GM19023 (cell line): ENCODE data around the gene LIPA.
A peak's percentile ranks its signal among the peaks of the same experiment; 100 is the strongest.

Experiments
- ATAC-seq: cut with Tn5 transposase; IDR thresholded peaks from one replicate; pipeline ENCODE4 v1.9.1; 2021; ENCODE audit warnings: mild to moderate bottlenecking, moderate library complexity; ENCODE audit not compliant: unreplicated experiment

LIPA gene

DNA sequence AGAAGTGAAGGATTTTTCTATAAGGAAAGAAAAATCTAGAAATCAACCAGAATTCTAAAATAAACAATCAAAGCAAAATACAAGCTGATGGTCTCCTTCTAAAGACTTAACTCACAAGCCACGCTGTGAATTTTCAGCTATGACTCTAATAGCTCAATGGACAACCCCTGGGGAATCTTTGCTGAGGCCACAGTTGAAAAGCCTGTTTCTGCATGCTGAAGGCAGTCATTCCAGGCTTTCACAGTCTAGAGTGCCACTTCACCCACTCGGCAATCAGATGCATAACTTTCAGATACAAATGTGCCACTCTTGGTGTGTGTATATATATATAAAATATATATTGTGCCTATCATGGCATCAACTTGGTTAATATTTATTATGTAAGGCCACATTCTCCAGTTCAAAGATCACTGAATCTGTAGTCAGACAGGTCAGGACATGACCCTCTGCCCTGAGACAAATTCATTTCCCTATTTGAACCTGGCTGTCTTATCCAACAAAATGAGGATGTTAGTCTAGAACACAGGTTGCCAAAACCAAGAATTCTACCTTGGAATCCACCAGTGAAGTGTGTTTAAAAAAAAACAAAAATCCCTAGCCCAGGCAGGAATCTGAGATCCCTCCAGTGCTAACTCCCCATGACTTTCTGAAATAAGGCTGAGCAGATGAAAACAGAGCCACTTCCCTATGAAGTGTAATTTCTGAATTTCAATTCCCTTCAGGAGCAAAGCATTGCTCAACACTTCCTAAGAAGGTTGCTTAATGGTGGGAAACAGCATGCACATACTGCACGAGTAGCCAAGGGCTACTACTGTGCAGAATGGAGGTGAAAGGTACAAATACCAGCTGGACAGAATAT, 9.9 kb downstream of the LIPA start:
- ATAC-seq = peak; percentile 45

DNA sequence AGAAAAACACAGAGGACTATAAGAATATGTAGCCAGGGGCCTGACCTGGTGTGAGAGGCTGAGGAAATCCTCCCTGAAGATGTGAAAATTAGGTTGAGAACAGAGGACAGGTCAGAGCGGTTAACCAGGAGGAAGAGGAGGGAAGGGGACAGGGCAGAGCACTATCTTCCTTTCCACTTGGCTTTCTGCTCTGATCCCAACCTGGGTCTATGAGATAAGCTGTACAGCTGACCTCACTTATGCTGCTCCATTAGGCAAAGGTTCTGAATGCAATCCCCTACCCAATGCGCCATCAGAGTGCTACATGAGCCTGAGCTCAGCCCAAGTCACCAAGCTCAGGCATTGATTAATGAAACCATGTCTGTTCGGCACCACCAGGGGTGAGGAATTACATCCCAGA, 10.5 kb downstream of the LIPA start:
- ATAC-seq = no peak

DNA sequence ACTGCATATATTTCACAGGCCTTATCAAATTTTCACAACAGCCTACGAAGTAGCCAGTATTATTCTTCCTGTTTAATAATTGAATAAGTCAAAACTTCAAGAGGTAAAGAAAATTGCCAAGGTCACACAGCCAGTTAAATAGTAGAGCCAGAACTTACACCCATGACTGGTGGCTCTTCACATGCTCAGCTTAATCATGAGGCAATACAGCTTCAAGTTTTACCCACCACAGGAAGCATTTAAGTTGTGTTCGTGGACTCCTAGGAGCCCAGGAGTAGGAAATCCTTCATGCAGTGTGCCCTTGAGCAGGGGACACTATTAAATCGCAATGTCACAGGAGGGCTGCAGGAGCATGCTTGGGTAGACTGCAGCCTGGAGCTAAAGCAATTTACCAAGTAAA, 11.1 kb downstream of the LIPA start:
- no peak for ATAC-seq

DNA sequence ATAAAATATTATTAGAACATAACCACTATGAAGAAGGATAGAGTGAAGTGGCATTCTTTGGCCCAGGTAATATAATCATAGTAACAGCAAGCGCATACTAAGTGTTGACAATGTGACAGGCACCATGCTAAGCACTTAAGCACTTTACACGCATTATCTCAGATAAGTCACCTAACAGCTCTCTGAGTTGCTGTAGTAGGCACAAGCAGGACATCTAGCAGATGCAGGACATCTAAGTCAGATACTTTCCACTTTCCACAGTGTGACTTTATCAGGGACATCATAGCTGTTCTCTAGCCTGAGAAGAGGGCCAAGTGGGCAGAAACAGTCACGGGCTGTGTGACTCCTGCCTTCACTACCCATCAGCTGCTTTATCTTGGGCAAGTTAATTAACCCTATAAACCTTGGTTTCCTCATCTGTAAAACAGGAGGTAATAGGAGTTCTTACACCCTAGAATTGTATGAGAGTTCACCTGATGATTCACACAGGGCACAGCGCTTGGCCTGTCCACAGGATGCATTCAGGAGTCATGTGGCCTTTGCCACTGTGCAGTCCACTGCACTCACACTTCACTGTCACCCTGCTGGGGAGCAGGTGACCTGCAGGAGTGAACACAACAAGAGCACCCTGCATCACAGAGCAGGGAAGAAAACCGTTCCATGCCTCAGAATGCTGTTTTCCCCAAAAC, 12.5 kb downstream of the LIPA start:
- ATAC-seq = no peak

DNA sequence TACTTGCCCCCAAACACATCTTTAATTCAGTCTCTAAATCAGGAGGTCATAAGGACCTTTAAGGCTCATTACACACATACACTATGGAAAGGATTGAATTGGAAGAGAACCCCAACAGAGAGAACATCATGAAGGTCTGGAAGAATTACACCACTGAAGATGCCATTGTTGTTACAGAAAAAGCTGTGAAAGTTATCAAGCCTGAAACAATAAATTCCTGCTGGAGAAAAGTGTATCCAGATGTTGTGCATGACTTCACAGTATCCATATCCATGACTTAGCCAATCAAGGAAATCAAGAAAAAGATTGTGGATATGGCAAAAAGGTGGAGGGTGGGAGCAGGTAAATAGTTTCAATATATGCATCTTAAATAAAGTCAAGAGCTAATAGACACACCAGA, 13.7 kb downstream of the LIPA start:
- no peak for ATAC-seq

DNA sequence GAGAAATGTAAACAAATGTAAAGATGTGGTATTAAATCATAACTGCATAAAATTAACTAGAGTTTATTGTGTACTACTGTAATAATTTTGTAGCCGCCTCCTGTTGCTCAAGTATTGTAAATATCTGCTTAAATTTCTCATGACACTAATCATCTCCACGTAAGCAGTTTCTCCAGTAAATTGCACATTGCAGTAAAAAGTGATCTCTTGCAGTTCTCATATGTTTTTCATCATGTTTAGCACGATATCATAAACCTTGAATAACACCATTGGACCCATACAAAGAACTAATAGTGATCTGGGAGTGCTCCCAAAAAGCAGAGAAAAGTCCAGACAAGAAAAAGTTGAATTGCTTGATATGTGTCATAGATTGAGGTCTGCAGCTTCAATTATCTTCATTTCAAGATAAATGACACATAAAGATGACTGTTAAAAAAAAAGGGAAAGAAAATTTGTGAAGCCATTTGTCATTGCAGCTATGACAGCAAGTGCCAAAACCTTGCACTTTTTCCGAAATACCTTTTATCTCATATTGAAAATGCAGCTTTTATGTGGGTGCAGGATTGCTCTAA, 15.3 kb downstream of the LIPA start:
- ATAC-seq = no peak

DNA sequence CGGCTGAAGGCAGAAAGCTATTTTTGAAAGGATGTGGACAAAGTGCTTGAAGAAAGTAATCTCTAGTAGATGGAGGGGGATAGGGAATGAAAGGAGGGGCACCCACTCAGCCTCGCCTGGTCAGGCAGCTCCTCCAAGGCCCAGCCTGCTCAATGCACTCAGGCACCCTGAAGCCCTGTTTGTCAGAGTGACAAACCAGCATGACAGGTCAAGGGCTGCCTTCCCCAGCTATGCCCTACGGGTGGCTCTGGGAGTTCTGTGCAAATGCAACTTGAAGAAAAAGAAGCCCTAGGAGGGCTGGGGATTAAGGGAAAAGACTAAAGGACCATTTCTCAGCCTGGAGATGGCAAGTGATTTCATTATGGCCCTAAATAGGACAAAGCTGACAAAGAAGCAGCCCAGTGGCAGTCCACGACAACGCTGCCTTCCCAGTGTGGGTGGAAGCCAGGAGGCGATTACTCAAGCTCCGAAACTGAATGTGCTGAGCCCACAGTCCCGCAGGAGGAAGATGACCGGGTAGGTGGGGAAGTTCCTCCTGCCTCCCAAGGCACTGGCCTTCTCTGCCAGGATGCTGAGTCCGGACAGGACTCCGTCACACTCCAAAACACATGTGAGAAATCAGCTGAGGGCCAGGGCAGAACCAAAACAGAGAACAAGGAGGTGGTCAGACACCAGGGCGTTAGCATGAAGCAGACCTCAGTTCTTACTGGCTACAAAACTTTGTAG, 16.3 kb downstream of the LIPA start:
- no peak for ATAC-seq

DNA sequence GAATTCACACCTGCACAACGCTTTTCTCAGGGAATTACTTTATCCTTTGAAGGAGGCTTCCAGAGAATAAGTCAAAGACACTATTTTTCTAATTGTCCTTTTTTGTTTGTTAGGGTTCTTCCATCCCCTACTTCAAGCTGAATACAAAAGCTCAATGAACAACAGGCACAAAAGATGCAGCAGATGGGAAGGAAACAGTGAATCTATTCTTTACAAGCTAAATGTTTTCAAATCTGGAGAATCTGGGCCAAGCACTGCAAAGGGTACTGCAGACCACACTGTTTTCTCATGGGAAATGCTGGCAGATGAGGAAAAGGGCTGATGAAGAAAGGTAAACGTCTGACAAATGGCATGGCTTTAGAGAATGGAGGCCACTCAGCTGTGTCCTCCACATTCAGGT, 18.5 kb downstream of the LIPA start:
- no peak for ATAC-seq

DNA sequence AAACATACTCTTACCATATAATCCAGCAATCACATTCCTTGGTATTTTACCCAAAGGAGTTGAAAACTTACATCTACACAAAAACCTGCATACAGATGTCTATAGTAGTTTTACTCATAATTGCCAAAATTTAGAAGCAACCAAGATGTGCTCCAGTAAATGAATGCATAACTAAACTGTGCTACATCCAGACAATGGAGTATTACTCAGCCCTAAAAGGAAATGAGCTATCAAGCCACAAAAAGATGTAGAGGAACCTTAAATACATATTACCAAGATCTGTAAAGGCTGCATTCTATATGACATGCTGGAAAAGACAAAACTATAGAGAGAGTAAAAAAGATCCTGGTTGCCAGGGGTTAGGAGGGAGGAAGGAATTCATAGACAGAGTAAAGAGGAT, 22.6 kb downstream of the LIPA start:
- ATAC-seq = no peak

DNA sequence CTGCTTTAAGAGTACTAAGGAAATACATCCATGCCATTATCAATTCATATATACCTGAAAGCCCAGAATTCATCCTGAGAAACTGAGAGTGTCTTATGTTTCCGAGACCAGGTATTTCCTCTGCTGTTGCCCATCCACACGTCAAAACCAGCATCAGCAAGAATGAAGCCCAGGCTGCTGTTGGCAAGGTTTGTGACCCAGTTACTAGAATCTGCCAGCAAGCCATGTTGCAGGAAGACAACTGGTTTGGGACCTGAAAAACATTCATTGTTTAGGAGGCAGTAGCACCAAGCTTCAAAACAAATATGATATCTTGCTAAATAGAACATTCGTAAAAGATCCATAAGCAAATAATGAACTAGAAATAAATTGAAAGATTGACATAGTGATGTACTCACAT, 23.4 kb downstream of the LIPA start:
- no peak for ATAC-seq

DNA sequence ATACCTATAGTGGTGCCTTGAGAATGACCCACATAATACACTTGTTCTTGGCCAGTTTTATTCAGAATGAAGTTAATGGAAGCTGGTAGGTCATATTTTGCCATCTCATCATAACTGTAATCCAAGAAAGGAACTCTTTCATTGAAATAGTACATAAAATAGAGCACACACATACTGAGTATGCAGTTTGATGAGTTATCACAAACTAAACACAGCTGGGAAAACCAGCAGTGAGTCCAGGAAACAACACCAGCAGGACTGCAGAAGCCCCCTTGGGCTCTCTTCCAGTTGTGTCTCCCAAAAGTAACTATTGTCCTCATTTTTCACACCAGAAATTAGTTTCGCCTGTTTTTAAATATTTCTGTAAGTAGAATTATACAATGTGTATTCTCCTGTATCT, 24.7 kb downstream of the LIPA start:
- no peak for ATAC-seq

DNA sequence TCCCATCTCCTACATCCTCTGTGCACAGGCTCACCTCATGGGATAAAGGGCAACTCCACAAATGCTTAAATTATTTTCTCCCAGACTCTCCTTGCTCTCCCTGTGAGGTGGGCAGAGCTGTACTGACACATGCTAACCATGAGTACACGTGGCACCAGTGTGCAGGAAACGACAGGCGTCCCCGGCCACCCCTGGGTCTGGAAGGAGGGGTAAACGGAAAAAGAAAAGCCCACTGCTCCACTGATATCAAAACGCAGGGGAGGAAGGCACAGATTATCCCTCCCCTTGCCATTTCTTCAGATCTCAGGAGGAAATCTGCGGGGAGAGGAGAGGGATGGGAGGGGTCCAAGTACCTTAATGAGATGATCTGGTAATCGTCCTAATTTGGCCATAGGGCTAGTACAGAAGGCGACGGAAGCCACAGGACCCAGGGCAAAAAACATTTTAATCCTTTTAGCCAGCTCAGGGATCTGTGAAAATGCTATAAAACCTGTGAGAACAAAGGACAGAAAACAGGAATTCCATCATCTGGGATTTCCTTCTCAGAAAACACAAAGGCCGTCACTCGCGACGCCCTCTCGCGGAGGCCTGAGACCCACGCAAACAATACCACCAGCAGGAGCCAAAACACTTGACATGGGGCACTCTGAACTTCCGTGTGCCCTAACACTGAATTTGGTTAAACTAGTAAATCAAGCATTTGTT, 26.7 kb downstream of the LIPA start:
- ATAC-seq = no peak

DNA sequence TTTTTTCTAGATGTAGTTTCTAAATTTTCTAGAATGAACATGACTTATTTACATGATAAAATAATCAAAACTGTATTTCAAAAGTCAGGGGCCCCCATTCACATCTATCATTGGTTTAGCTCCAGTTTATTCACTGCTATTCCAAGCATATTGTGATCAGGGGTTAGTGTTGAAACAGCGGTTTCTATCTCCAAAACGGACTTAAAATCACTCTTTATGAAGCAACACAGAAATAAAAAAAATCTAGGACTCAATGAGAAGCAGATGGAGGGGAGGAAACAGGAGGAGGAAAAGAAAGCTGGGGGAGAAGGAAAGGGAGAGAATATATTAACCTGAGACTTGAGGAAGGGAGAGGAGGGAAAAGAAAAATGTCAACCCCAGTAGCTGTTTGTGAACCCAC, 29.7 kb downstream of the LIPA start:
- ATAC-seq = no peak

DNA sequence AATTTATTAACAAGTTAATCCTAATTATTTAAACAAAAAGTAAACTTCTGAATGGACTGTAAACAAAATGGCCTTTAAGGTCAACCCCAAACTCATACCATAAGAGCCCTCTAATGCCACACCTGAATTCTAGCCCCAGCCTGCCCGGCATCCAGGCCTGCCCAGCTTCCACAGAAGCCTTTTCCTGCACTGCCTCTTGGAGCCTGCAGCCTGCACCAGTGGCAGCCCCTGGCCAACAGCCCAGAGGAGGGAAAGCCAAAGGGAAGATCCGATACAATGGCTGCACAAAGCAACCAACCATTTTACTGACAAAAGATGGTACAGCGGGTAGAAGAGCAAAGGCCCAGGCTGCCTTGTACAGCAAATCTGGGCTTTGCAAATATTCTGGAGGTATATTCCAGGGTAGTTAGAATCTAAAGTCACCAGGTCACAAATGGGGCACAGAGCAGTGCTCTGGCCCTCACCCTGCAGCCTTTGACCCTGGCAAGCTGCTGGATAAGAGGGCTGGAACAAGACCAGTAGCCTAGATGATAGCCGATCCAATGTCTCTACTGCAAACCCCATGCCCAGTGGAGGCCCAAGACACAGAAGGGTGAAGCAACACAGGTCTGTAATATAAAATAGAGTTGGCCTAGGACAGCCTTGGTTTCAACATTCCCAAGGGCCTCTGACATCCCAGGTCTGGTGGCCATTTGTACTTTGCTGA, 31.9 kb downstream of the LIPA start:
- ATAC-seq = no peak

DNA sequence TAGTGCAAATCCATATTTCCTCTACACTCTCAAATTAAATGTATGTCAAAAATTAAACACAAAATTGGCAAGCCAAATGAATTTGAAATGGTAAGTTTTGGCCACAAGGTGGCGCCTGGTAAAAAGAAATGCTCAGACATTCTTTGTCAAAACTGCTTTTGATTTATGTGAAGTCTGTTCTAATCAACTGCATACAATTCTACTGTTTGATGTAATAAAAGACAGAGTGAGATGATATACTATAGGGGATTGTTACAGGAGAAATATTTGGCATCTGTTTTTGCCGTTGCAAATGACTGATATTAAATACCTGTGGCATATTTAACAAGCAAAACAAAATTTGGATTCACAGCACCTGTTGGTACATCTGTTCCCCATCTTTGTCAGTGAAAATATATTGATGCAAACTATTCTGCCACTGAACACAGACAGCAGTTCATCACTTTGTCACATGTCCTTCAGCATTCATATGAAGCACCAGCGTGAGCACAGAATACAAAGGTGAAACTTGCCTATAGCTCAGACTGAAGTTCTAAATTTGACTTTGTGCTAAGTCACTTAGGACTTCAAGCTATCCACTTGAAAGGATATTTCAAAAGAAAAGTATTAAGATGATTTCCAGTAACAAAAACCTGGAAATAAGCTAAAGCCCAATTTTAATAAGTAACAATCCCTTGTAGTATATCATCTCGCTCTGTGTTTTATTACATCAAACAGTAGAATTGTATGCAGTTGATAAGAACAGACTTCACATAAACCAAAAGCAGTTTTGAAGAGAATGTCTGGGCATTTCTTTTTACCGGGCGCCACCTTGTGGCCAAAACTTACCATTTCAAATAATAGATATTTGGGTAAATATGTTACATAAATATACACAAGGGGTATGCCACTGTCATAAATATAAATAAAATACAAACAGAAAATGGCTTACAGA, 34.3 kb downstream of the LIPA start:
- ATAC-seq = no peak

DNA sequence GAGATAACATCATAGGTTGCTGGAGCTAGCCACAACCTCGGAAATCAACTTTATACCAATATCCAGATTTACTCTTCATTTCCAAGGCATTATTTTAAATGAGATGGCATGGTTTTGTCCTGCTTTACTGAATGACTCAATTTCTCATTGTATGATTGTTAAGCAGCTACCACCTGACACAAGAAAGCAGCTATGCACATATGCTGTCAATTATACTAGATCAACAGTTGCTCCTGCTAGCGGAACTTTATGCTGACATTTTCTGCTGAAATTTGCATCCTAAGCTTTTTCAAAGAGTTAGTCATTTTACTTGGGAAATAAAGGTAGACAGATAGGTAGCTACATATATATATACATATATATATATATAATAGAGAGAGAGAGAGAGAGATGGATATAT, 35.5 kb downstream of the LIPA start:
- ATAC-seq = no peak

DNA sequence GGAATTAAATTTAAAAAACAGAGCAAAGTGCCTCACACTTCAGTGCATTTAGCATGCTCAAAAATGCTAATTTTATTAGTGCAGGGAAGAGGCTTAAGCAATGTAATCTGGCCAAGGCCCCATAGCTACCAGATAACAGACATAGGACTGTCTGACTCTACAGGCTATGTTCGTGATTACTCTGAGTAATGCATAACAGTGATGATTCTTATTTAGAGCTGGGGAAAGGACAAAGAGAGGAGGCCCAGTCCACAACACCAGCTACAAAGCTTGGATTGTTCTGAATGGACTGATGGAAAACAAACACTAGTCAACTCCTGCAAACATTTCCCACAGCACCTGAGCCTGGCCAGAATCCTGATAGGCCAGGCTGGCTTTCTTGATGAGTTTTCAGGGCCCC, 36.1 kb downstream of the LIPA start:
- no peak for ATAC-seq

DNA sequence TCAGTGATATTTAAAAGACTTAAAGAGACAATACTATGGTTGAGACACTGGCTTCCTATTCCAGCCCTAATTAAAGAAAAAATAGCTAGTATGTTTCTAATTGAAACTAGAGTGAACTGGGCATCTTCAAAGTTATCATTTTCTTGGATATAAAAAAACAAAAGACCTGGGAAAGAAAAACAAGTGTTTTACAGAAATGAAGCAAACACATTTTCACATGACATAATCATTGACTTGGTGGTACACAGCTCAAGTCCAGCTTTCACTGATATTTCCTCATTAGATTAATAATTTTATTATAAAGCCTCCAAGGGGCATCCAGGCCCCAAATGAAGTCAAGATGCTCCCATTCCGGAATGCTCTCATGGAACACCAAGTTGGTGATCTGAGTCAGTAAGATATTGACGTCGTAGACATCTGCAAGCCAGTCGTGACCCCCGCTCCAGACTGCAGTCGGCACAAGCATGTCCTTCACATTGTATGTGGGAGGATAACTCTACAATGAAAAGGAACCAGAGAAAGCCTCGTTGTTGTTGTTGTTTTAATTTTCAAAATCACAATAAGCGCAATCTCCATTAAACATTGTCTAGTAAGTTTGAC, 36.9 kb downstream of the LIPA start:
- ATAC-seq = no peak
